IPS-20b (cell line): Measurements from ENCODE around the gene RNF25.

Source experiments
- H3K27ac ChIP-seq: one replicate; pipeline ENCODE4 v1.5.1; 2013; ENCODE audit warnings: low read length
- H3K27me3 ChIP-seq: 2 replicates; pipeline ENCODE4 v1.6.1; 2013; ENCODE audit warnings: mild to moderate bottlenecking, low read length, inconsistent platforms; ENCODE audit not compliant: insufficient read depth
- H3K36me3 ChIP-seq: 2 replicates; pipeline ENCODE4 v1.6.1; 2013; ENCODE audit warnings: low read depth, mild to moderate bottlenecking, inconsistent platforms, low read length, moderate library complexity; ENCODE audit not compliant: insufficient read depth
- H3K4me1 ChIP-seq: 2 replicates; pipeline ENCODE4 v1.6.1; 2013; ENCODE audit warnings: mild to moderate bottlenecking, control low read depth, inconsistent platforms, low read length, moderate library complexity; ENCODE audit not compliant: insufficient read depth
- H3K4me3 ChIP-seq: 2 replicates; pipeline ENCODE4 v1.5.1; 2013; ENCODE audit warnings: mild to moderate bottlenecking, low read length, inconsistent platforms
- H3K9ac ChIP-seq: 2 replicates; pipeline ENCODE4 v1.6.1; 2013; ENCODE audit warnings: low read depth, mild to moderate bottlenecking, inconsistent platforms, low read length, moderate library complexity
- H3K9me3 ChIP-seq: 2 replicates; pipeline ENCODE4 v1.6.1; 2013; ENCODE audit warnings: mild to moderate bottlenecking, low read depth, low read length, inconsistent platforms; ENCODE audit not compliant: insufficient read depth

The RNF25 gene

GRCh38 chr2:218643751-218644310 is 28.0 kb downstream of the RNF25 start:
- no peak overlapping the region for H3K4me3 ChIP-seq
- H3K27ac ChIP-seq: no peak overlapping the region
- H3K9me3 ChIP-seq: no peaks in the 10 kb centered on the region
- no peaks in the 10 kb centered on the region for H3K27me3 ChIP-seq
- H3K36me3 ChIP-seq: peaks cover 95% of the 10 kb centered on the region
- no peak overlapping the region for H3K9ac ChIP-seq
- no peaks in the 10 kb centered on the region for H3K4me1 ChIP-seq

- H3K4me1 ChIP-seq: no peaks in the 10 kb centered on the region
- H3K9ac ChIP-seq: no peak overlapping the region
- no peak overlapping the region for H3K27ac ChIP-seq
- no peaks in the 10 kb centered on the region for H3K27me3 ChIP-seq
- peaks cover 95% of the 10 kb centered on the region for H3K36me3 ChIP-seq
- no peak overlapping the region for H3K4me3 ChIP-seq
- no peaks in the 10 kb centered on the region for H3K9me3 ChIP-seq
Measured at GRCh38 chr2:218642786-218643185, 29.0 kb downstream of the RNF25 start.

GRCh38 chr2:218642121-218642656 is 29.6 kb downstream of the RNF25 start:
- Histone ChIP-seq H3K27ac (no peak overlapping the region), H3K27me3 (no peaks in the 10 kb centered on the region), H3K4me3 (no peak overlapping the region), H3K4me1 (no peaks in the 10 kb centered on the region), H3K9me3 (no peaks in the 10 kb centered on the region), H3K9ac (no peak overlapping the region), H3K36me3 (peaks cover 95% of the 10 kb centered on the region)

- H3K27me3 ChIP-seq: no peaks in the 10 kb centered on the region
Measured at GRCh38 chr2:218638372-218638771, 33.4 kb downstream of the RNF25 start.

GRCh38 chr2:218635719-218636118 is 36.1 kb downstream of the RNF25 start:
- Histone ChIP-seq H3K36me3 (peaks cover 71% of the 10 kb centered on the region), H3K4me1 (no peaks in the 10 kb centered on the region), H3K9ac (no peak overlapping the region), H3K27me3 (no peaks in the 10 kb centered on the region), H3K27ac (no peak overlapping the region), H3K9me3 (no peaks in the 10 kb centered on the region), H3K4me3 (no peak overlapping the region)

More at GRCh38 chr2:218638372-218638771, 33.4 kb downstream of the RNF25 start:
- Histone ChIP-seq H3K4me3 (no peak overlapping the region), H3K4me1 (no peaks in the 10 kb centered on the region), H3K36me3 (peaks cover 93% of the 10 kb centered on the region), H3K27ac (no peak overlapping the region), H3K9me3 (no peaks in the 10 kb centered on the region), H3K9ac (no peak overlapping the region)

GRCh38 chr2:218631837-218632236 is 40.0 kb downstream of the RNF25 start:
- Histone ChIP-seq H3K27ac (no peak overlapping the region), H3K36me3 (peaks cover 34% of the 10 kb centered on the region), H3K4me3 (no peak overlapping the region), H3K4me1 (no peaks in the 10 kb centered on the region), H3K9me3 (no peaks in the 10 kb centered on the region), H3K9ac (no peak overlapping the region), H3K27me3 (no peaks in the 10 kb centered on the region)

- Histone ChIP-seq H3K4me3 (no peak overlapping the region), H3K9ac (no peak overlapping the region), H3K27ac (no peak overlapping the region), H3K9me3 (no peaks in the 10 kb centered on the region), H3K36me3 (no peaks in the 10 kb centered on the region), H3K27me3 (no peaks in the 10 kb centered on the region), H3K4me1 (no peaks in the 10 kb centered on the region)
Measured at GRCh38 chr2:218627939-218628338, 43.9 kb downstream of the RNF25 start.

GRCh38 chr2:218626369-218626768 is 45.4 kb downstream of the RNF25 start:
- H3K9me3 ChIP-seq: no peaks in the 10 kb centered on the region
- no peak overlapping the region for H3K4me3 ChIP-seq
- no peaks in the 10 kb centered on the region for H3K4me1 ChIP-seq
- no peak overlapping the region for H3K9ac ChIP-seq
- H3K27me3 ChIP-seq: no peaks in the 10 kb centered on the region
- H3K36me3 ChIP-seq: no peaks in the 10 kb centered on the region
- no peak overlapping the region for H3K27ac ChIP-seq

- no peaks in the 10 kb centered on the region for H3K4me1 ChIP-seq
- H3K9ac ChIP-seq: no peak overlapping the region
- H3K27ac ChIP-seq: no peak overlapping the region
- no peaks in the 10 kb centered on the region for H3K36me3 ChIP-seq
- no peak overlapping the region for H3K4me3 ChIP-seq
- H3K27me3 ChIP-seq: no peaks in the 10 kb centered on the region
- no peaks in the 10 kb centered on the region for H3K9me3 ChIP-seq
Measured at GRCh38 chr2:218623366-218623705, 48.5 kb downstream of the RNF25 start.

- Histone ChIP-seq H3K4me3 (no peak overlapping the region), H3K36me3 (no peaks in the 10 kb centered on the region), H3K27ac (no peak overlapping the region), H3K9me3 (no peaks in the 10 kb centered on the region), H3K4me1 (no peaks in the 10 kb centered on the region), H3K27me3 (no peaks in the 10 kb centered on the region), H3K9ac (no peak overlapping the region)
Measured at GRCh38 chr2:218622606-218623365, 49.0 kb downstream of the RNF25 start.

- Histone ChIP-seq H3K9me3 (no peaks in the 10 kb centered on the region), H3K36me3 (no peaks in the 10 kb centered on the region), H3K9ac (no peak overlapping the region), H3K27me3 (no peaks in the 10 kb centered on the region), H3K4me1 (no peaks in the 10 kb centered on the region), H3K27ac (no peak overlapping the region), H3K4me3 (no peak overlapping the region)
Measured at GRCh38 chr2:218621007-218621406, 50.8 kb downstream of the RNF25 start.
